ENCODE results near the gene CAAP1. TPM values are rescaled to one million over a fixed set of nuclear protein-coding genes. Genes with fewer than 3 reads are reported as not detected.

Gene CAAP1
- total RNA-seq, 1 donor from 2014 or later, result 14.3 TPM

DNA sequence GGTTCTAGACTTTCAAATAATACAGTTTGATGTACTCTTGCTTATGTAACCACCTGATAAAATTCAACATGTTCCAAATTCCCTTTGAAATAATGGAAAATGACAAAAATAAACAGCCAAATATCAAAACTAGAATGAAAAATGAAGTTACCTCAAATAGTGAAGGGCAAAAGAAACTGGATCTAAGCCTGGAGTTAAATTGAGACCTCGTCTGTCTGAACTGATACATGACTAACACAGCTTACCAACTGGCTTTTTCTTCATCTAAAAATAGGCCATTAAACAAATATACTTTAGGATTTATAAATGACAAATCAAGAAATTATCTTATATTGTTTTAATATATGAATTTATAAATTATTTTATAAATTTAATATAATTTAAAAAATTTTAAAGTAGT is 12.1 kb upstream of the CAAP1 start:
- H3K4me3 Mint-ChIP-seq (ENCODE audit: unreplicated experiment), result no peak overlapping the region
- no peaks in the 10 kb centered on the region for H3K9me3 Mint-ChIP-seq (ENCODE audit: unreplicated experiment)
- H3K4me1 Mint-ChIP-seq (ENCODE audit: low read depth, unreplicated experiment), result no peaks in the 10 kb centered on the region

DNA sequence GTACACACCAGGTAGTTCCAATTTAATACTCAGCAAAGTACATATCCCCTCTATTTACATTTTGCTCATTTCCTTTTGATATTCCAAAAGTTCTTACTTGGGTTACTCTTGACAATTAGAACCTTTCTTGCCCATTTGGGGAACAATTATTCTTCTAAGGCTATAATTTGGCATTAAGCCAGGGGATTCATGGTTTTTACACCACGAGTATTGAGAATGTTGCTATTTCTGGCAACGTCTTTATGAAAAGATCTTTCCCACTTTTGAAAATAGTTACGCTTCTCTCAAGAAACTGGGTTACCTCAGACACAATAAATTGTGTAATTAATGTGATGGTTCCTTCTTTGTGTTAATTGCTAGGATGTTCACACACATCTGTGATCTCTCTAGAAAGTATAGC is 11.5 kb upstream of the CAAP1 start:
- Mint-ChIP-seq H3K4me1 (ENCODE audit: low read depth, unreplicated experiment) (no peaks in the 10 kb centered on the region), H3K9me3 (ENCODE audit: unreplicated experiment) (no peaks in the 10 kb centered on the region), H3K27ac (ENCODE audit: unreplicated experiment) (no peak overlapping the region), H3K36me3 (ENCODE audit: unreplicated experiment) (no peaks in the 10 kb centered on the region), H3K4me3 (ENCODE audit: unreplicated experiment) (no peak overlapping the region), H3K27me3 (ENCODE audit: unreplicated experiment) (no peaks in the 10 kb centered on the region)
- TF ChIP-seq, protein P1, sequence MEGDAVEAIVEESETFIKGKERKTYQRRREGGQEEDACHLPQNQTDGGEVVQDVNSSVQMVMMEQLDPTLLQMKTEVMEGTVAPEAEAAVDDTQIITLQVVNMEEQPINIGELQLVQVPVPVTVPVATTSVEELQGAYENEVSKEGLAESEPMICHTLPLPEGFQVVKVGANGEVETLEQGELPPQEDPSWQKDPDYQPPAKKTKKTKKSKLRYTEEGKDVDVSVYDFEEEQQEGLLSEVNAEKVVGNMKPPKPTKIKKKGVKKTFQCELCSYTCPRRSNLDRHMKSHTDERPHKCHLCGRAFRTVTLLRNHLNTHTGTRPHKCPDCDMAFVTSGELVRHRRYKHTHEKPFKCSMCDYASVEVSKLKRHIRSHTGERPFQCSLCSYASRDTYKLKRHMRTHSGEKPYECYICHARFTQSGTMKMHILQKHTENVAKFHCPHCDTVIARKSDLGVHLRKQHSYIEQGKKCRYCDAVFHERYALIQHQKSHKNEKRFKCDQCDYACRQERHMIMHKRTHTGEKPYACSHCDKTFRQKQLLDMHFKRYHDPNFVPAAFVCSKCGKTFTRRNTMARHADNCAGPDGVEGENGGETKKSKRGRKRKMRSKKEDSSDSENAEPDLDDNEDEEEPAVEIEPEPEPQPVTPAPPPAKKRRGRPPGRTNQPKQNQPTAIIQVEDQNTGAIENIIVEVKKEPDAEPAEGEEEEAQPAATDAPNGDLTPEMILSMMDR (IDR thresholded peaks at IDR 0.05; ENCODE audit: partially characterized antibody, unreplicated experiment), result no peak
- no peak for DNase-seq

More for the DNA sequence above, 12.1 kb upstream of the CAAP1 start:
- Mint-ChIP-seq H3K36me3 (ENCODE audit: unreplicated experiment) (no peaks in the 10 kb centered on the region), H3K27me3 (ENCODE audit: unreplicated experiment) (no peaks in the 10 kb centered on the region), H3K27ac (ENCODE audit: unreplicated experiment) (no peak overlapping the region)
- TF ChIP-seq, protein P1 (IDR thresholded peaks at IDR 0.05; ENCODE audit: partially characterized antibody, unreplicated experiment), result no peak
- DNase-seq, result no peak

DNA sequence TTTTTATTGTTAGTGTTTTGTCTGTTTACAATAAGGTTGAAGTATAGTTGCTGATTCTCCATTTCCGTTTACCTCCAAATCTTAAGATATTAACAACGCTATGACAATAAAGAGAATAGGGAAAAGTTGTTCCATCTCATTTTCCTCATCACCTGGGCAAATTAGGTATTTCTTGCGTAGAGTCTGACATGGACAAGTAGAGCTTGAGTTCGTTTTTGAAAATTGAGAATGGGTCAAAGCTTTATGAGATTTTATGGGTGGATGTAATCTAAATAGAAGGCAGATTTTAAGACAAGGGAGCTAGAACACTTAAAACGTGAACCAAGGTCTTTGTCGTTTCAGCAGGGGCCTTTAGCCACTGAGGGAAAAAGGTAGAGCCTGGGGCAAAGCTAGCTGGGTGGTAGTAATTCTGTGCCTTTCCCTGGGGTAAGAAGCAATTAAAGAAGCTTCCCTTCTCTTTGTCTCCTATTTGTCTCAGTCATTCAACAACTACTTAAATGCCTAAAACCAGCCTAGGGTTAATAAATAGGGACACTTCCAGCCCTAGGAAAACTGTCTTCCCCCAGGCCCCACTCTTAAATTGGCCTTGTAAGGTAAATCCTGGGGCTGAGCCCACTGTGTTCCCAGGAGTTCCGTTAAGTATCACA is 551 bp upstream of the CAAP1 start:
- H3K4me3 Mint-ChIP-seq (ENCODE audit: unreplicated experiment), result peak overlapping the region; percentile 98
- peaks cover 6% of the 10 kb centered on the region for H3K9me3 Mint-ChIP-seq (ENCODE audit: unreplicated experiment)
- DNase-seq, result no peak
- no peaks in the 10 kb centered on the region for H3K36me3 Mint-ChIP-seq (ENCODE audit: unreplicated experiment)
- H3K27ac Mint-ChIP-seq (ENCODE audit: unreplicated experiment), result peak overlapping the region; percentile 94
- peaks cover 5% of the 10 kb centered on the region for H3K4me1 Mint-ChIP-seq (ENCODE audit: low read depth, unreplicated experiment)
- TF ChIP-seq, protein P1 (IDR thresholded peaks at IDR 0.05; ENCODE audit: partially characterized antibody, unreplicated experiment), result no peak
- H3K27me3 Mint-ChIP-seq (ENCODE audit: unreplicated experiment), result peaks cover 3% of the 10 kb centered on the region

DNA sequence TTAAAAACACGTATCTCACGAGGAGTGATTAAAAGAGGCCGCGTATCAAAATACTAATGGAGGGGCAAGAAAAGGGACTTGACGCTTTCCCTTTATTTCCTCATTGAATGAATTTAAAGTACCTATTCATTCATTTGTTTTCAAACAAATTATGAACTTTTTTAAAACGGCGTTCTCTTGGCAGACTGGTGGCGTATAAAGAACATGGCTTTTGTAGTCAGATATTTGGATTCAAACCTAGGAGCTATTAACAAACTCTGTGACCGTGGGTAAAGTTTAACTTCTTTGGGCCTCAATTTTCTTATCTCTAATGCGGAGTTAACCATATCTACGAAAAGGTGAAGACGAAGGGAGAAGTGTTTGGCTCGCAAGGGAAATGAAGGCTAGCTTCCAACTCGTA is 876 bp downstream of the CAAP1 start:
- Mint-ChIP-seq H3K4me3 (ENCODE audit: unreplicated experiment) (peak overlapping the region; percentile 98), H3K27me3 (ENCODE audit: unreplicated experiment) (peaks cover 3% of the 10 kb centered on the region), H3K9me3 (ENCODE audit: unreplicated experiment) (peaks cover 6% of the 10 kb centered on the region), H3K36me3 (ENCODE audit: unreplicated experiment) (no peaks in the 10 kb centered on the region), H3K27ac (ENCODE audit: unreplicated experiment) (peak overlapping the region; percentile 94), H3K4me1 (ENCODE audit: low read depth, unreplicated experiment) (peaks cover 5% of the 10 kb centered on the region)
- no peak for DNase-seq
- TF ChIP-seq, protein P1 (IDR thresholded peaks at IDR 0.05; ENCODE audit: partially characterized antibody, unreplicated experiment), result no peak

DNA sequence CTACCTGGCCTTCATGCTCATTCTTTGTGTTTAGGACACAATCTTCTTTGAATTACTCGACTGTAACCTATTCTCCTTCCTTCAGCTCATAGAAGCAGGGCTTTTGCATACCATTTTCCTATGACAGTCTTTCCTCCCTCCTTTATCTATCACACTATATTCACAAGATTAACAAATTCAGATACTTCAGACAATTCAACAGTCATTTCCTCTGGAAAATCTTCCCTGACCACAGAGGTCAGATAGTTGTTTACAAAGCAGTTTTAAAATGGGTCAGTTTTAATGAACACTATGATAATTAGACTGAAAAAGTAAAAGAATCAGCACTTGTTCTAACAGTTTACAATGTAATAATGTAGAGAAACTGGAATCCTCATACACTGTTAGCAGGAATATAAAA is 4.3 kb downstream of the CAAP1 start:
- Mint-ChIP-seq H3K36me3 (ENCODE audit: unreplicated experiment) (peaks cover 1% of the 10 kb centered on the region), H3K27ac (ENCODE audit: unreplicated experiment) (no peak overlapping the region), H3K4me1 (ENCODE audit: low read depth, unreplicated experiment) (peaks cover 5% of the 10 kb centered on the region), H3K9me3 (ENCODE audit: unreplicated experiment) (peaks cover 5% of the 10 kb centered on the region), H3K4me3 (ENCODE audit: unreplicated experiment) (no peak overlapping the region), H3K27me3 (ENCODE audit: unreplicated experiment) (peaks cover 3% of the 10 kb centered on the region)
- TF ChIP-seq, protein P1 (IDR thresholded peaks at IDR 0.05; ENCODE audit: partially characterized antibody, unreplicated experiment), result no peak
- DNase-seq, result no peak

All from glutamatergic neuron (in vitro differentiated cells).